Ishikawa (cell line): ENCODE results near the gene COG2.

Source experiments
- CEBPB ChIP-seq: IDR thresholded peaks from 2 replicates; pipeline ENCODE4 v1.6.1; 2012
- CREB1 ChIP-seq: IDR thresholded peaks from 2 replicates; pipeline ENCODE4 v1.6.1; 2012; ENCODE audit warnings: low read depth
- EGR1 ChIP-seq: IDR thresholded peaks from 2 replicates; pipeline ENCODE4 v1.6.1; 2012
- EP300 ChIP-seq: IDR thresholded peaks from 2 replicates; pipeline ENCODE4 v1.6.1; 2012; ENCODE audit warnings: borderline replicate concordance
- FOXM1 ChIP-seq: IDR thresholded peaks from 2 replicates; pipeline ENCODE4 v1.6.1; 2012; ENCODE audit warnings: low read depth, borderline replicate concordance
- NFIC ChIP-seq: IDR thresholded peaks from 2 replicates; pipeline ENCODE4 v1.6.1; 2012
- RAD21 ChIP-seq: IDR thresholded peaks from 2 replicates; pipeline ENCODE4 v1.6.1; 2012; ENCODE audit warnings: low read depth
- REST ChIP-seq: IDR thresholded peaks from 2 replicates; pipeline ENCODE4 v1.6.1; 2012; ENCODE audit warnings: low read depth, mild to moderate bottlenecking
- TAF1 ChIP-seq: IDR thresholded peaks from 2 replicates; pipeline ENCODE4 v1.6.1; 2012; ENCODE audit warnings: low read depth, mild to moderate bottlenecking
- TCF12 ChIP-seq: IDR thresholded peaks from 2 replicates; pipeline ENCODE4 v1.6.1; 2012; ENCODE audit warnings: low read depth
- TEAD4 ChIP-seq: IDR thresholded peaks from 2 replicates; pipeline ENCODE4 v1.6.1; 2012
- YY1 ChIP-seq: IDR thresholded peaks from 2 replicates; pipeline ENCODE4 v1.6.1; 2012; ENCODE audit warnings: low read depth
- ZBTB7A ChIP-seq: IDR thresholded peaks from 2 replicates; pipeline ENCODE4 v1.6.1; 2012; ENCODE audit warnings: low read depth
- TF ChIP-seq, protein P1 (sequence below): IDR thresholded peaks from 2 replicates; pipeline ENCODE4 v1.6.1; 2012
- TF ChIP-seq, protein P2 (sequence below): IDR thresholded peaks from 2 replicates; pipeline ENCODE4 v1.6.1; 2012

COG2 gene

GRCh38 chr1:230621324-230622030 lies 20.8 kb upstream of the COG2 start:
- TF ChIP-seq CREB1: no peak
- no peak for TF ChIP-seq YY1
- no peak for TF ChIP-seq RAD21
- TF ChIP-seq, protein P1, sequence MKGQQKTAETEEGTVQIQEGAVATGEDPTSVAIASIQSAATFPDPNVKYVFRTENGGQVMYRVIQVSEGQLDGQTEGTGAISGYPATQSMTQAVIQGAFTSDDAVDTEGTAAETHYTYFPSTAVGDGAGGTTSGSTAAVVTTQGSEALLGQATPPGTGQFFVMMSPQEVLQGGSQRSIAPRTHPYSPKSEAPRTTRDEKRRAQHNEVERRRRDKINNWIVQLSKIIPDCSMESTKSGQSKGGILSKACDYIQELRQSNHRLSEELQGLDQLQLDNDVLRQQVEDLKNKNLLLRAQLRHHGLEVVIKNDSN: no peak
- TF ChIP-seq EGR1: no peak
- TF ChIP-seq NFIC: no peak
- no peak for TF ChIP-seq FOXM1
- no peak for TF ChIP-seq EP300
- TF ChIP-seq TAF1: no peak
- no peak for TF ChIP-seq TCF12

GRCh38 chr1:230622151-230622550 lies 20.1 kb upstream of the COG2 start:
- TF ChIP-seq, protein P1: no peak
- TF ChIP-seq YY1 (no peak), TEAD4 (no peak), REST (no peak), TAF1 (no peak), NFIC (no peak), CREB1 (no peak), RAD21 (no peak), FOXM1 (no peak), TCF12 (no peak), EGR1 (no peak)

- TF ChIP-seq TAF1: no peak
- TF ChIP-seq, protein P1: no peak
- TF ChIP-seq FOXM1: no peak
- TF ChIP-seq YY1: no peak
- no peak for TF ChIP-seq EGR1
- no peak for TF ChIP-seq RAD21
- no peak for TF ChIP-seq CEBPB
- TF ChIP-seq, protein P2, sequence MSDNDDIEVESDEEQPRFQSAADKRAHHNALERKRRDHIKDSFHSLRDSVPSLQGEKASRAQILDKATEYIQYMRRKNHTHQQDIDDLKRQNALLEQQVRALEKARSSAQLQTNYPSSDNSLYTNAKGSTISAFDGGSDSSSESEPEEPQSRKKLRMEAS: no peak
- no peak for TF ChIP-seq NFIC
- no peak for TF ChIP-seq ZBTB7A
- TF ChIP-seq TEAD4: no peak
- TF ChIP-seq REST: no peak
Observed at GRCh38 chr1:230624097-230624713, 18.1 kb upstream of the COG2 start.

DNA sequence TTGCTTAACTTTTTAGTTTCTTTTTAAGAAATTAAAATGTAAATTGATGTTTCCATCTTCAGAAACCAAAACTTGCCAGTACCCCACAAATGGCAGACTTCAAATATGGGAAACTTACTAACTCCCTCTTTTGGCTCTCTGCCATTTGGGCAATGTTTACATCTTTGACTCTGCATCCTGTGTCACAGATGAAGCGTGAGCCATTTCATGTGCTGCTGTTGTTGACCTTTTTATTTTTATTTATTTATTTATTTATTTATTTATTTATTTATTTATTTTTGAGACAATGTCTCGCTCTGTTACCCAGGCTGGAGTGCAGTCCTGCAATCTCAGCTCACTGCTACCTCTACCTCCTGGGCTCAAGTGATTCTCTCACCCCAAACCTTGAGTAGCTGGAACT lies 16.0 kb upstream of the COG2 start:
- TF ChIP-seq, protein P2: no peak
- TF ChIP-seq YY1: no peak

GRCh38 chr1:230627767-230628166 lies 14.5 kb upstream of the COG2 start:
- TF ChIP-seq TAF1: no peak
- TF ChIP-seq, protein P2: no peak
- TF ChIP-seq CEBPB: no peak
- TF ChIP-seq TEAD4: no peak
- TF ChIP-seq YY1: no peak

DNA sequence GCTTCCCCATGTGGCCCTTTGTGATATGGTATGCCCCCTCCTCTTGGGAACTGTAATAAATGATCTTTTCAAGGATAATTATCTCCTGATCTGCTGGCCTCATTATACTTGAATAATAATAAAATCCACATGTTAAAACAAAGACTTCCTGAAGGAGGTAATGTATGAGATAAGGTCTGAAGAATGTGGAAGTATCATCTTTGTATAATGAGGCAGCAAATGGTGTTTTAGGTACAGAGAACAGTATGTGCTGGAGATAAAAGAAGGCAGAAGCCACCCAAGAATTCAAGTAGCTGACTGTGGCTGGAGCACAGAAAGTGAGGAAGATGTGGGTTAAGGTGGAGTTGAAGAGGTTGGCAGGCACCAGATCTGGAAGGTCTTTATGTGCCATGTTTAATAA lies 12.8 kb upstream of the COG2 start:
- TF ChIP-seq FOXM1 (no peak), YY1 (no peak), REST (no peak), EGR1 (no peak), CEBPB (no peak), TEAD4 (no peak), CREB1 (no peak), EP300 (no peak), TAF1 (no peak), RAD21 (no peak), ZBTB7A (no peak), NFIC (no peak), TCF12 (no peak)
- TF ChIP-seq, protein P1: no peak
- TF ChIP-seq, protein P2: no peak
